ENCODE measurements around the gene SPSB3.

SPSB3 gene

DNA sequence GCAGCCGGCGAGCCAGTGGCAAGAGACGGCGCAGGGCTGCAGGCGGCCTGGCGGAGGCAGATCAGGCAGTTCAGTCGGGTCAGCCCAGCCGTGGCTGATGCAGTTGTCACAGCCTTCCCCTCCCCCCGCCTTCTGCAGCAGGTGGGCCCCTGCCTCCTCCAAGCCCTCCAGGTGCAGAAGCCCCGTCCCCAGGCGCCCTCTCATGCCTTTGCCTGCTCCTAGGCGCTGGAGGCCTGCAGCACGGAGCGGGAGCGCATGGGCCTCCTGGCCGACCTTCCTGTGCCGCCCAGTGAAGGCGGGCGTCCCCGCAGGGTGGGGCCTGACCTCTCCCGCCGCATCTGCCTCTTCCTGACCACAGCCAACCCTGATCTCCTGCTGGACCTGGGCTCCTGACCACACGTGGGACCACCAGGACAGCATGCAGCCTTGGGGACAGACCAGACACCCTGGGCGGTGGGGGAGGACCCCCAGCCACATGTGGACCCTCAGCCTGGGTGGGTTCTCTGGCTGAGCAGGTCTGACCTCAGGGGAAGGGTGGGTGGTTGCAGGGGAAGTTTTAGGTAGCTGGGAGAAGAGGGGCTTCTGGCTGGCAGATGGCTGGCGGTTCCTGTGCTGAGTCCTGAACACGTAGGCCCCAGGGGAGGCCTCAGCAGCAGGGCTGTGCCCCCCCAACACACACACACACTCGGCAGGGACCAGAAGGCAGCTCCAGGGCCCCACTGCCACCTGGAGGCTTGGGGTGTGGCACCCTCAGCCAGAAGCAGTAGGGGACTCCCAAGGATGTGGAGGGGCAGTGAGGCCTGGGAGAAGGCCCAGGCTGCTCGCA is 6.3 kb downstream of the SPSB3 start:
- in situ Hi-C loops (cut with MboI; ENCODE audit: low sequenced_read_pairs): no loop called here

DNA sequence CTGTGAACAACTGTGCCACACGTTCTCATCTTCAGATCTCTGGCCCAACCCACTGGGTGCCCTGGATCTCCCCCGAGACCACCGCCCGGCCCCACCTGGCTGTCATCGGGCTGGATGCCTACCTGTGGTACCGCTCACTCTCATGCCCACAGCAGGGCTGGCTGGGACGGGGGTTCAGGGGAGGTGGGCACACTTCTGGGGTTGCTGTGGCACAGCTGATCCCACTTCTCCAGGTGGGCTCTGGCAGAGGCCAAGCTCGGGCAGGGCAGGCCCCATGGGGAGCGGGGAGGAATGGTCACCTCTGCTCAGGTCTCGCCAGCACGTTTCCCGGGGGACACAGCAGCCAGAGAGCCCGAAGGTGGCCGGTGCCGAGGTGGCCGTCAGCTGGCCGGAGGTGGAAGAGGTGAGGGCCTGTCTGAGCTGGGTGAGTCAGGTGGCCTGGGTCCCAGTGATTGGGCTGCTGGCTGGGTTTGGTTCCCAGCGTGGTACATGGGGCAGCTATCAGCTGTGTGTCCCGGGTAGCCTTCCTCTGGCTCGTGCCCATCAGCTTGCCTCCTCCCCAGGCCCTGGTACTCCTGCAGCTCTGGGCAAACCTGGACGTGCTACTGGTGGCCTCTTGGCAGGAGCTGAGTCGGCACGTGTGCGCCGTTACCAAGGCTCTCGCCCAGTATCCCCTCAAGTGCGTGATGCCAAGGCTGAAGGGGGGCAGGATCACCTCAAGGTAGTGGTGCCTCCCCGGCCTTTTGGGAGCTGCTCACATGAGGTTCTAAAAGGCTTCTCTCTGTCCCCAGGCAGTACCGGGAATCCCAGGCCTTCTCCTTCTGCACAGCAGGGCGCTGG is 7.1 kb downstream of the SPSB3 start:
- in situ Hi-C loops (cut with MboI; ENCODE audit: low sequenced_read_pairs): no loop called here

- in situ Hi-C loops (cut with MboI; ENCODE audit: low sequenced_read_pairs): no loop called here
Observed at GRCh38 chr16:1774448-1774780, 8.0 kb downstream of the SPSB3 start.

GRCh38 chr16:1773703-1774447 is 8.5 kb downstream of the SPSB3 start:
- in situ Hi-C loops (cut with MboI; ENCODE audit: low sequenced_read_pairs): no loop called here

DNA sequence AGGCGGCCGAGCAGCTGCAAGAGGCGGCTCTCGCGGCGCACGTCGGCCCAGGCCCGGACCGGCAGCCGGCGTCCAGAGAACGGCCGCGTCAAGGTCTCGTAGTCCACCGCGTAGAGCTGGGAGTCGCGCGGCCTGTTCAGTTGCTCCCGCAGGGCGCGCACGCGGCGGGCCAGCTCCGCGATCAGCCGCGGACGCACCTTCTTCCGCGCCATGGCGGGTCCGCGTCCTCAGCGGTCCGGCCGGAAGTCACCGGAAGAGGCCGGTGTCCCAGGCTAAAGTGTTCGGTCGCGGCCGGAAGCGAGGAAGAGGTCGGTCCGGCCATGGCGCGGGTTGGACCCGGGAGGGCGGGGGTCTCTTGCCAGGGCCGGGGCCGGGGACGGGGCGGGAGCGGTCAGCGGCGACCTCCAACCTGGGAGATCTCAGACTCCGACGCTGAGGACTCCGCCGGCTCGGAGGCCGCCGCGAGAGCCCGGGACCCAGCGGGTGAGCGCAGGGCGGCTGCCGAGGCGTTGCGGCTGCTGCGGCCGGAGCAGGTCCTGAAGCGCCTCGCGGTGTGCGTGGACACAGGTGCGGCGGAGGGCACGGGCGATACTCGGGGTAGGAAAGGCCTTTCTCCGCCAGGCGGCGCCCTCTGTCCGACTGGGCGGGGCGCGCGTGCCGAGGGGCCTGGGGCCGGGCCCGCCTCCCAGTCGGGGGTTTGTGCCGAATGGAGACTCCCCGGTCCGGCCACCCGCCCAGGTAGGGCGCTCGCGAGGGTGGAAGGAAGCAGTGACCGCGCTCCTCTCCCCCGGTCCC is 9.3 kb downstream of the SPSB3 start, which contains the start of gene MRPS34:
TSS of gene MRPS34 (minus strand) at position 227 of the 795 bp plus-strand sequence. CDS start at position 212, 15 bp downstream.
- in situ Hi-C loops (cut with MboI; ENCODE audit: low sequenced_read_pairs): no loop called here

DNA sequence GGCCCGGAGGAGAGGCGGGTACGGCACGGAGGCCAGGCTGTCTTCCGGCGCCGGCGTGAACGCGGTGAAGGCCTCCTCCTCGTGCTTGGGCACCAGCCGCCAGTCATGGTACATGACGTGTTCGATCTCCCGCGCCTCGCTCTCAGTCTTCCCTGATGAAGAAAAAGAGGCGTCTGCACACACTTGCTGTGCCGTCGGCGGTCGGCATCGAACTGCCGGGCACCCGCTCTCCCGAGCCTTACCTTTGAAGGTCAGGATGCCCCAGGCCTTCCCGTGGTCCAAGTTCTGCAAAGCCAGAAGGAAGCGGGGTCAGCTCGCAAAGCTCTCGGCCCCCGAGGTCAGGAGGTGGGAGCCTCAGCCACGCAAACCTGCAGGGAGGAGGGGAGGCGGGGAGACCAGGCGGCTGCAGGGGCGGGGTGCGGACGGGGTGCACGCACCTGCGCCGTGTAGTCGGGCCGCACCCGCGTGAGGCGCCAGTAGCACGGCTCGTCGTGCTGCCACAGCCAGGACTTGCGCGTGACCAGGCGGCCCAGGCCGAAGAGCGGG is 9.9 kb downstream of the SPSB3 start, which contains the start of gene EME2:
TSS of gene EME2 (plus strand) at position 449 of the 546 bp plus-strand sequence. CDS start 418 bp downstream, outside the sequence.
- in situ Hi-C loops (cut with MboI; ENCODE audit: low sequenced_read_pairs): no loop called here

DNA sequence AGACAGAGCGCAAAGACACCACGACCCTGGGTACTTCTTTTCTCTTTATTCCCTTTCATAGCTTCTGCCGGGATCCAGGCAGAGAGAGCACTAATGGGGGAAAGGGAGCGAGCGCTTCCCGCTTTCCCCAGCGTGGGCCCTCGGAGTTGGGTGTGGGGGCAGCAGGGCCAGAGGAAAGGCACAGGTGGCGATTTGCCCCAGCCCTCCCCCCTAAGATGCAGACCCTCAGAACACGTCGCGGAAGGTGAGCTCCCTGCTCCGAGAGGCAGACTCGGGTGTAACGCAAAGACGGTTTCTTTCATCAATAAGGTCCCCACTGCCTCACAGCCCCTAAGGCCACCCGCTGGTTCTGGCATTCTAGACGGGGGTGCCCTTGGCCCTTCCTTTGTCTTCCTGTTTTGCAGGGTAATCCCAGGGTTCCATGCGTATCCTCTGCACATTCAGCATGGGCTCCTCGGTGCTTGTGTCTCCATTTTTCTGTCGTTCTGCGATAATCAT is 10.5 kb downstream of the SPSB3 start:
- in situ Hi-C loops (cut with MboI; ENCODE audit: low sequenced_read_pairs): no loop called here

DNA sequence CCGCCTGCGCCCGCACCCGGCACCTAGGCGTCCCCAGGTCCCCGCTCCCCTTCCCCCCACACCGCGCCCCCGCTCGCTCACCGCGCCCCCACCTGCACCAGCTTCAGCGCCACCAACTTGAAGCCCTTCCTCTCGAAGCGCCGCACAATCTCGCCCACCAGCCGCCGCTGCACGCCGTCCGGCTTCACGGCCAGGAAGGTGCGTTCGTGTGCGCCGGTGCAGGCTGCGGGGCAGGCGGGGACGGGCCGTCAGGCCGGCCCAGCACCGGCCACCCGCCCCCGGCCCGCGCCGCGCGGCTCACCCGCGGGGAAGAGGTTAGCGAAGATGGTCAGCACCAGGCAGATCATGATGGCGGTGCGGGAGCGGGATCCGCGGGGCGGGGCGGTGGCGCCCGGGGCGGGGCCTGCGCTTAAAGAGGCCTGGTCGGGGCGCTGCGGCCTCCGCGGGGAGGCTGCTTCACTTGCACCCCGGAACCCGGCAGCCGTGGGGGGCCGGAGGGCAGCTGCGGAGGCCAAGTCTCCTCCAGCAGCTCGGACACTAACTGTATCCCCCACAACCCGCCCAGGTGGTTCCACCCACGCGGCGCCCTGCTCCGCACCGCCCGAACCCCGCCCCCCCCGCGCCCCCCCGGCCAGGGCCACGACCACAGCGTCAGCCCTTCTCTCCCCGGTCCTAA is 11.0 kb downstream of the SPSB3 start, which contains the start of gene NME3:
TSS of gene NME3 (minus strand) at position 356 of the 676 bp plus-strand sequence. CDS start at position 347, 9 bp downstream.
- in situ Hi-C loops (cut with MboI; ENCODE audit: low sequenced_read_pairs): no loop called here

DNA sequence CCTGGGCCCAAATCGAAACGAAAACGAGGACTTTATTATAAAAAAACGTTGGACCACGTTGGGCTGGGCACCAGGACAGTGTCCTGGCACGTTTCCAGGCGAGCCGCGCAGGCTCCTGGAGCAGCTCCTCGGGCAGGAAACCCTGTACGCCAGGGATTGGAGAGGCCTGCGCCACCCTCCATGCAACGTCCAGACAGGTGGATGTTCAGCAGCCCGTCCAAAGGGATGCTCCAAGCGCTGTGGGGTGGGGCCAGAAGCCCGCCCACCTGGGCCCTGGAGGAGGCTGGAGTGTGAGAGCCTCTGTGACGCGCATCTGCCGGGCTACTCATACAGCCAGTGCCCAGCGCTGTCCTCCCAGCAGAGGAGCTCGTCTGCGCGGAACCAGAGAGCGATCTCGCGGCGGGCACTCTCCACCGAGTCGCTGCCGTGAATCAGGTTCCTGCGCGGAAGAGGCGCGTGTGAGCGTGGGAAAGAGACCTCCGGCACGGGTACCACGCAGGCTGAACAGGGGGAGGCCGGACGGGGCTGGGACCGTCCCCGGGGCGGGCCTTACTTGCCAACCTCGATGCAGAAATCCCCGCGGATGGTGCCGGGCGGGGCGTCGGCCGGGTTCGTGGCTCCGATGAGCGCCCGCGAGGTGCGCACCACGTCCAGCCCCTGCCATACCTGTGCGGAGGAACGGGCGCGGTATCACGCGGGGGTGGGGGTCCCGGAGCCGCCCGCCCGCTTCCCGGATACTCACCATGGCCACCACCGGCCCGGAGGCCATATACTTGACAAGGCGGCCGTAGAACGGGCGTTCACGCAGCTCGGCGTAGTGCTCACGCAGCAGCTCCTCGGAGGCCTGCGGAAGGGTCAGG is 11.8 kb downstream of the SPSB3 start:
- in situ Hi-C loops (cut with MboI; ENCODE audit: low sequenced_read_pairs): no loop called here

GRCh38 chr16:1769402-1770300 is 12.7 kb downstream of the SPSB3 start:
- in situ Hi-C loops (cut with MboI; ENCODE audit: low sequenced_read_pairs): no loop called here

- in situ Hi-C loops (cut with MboI; ENCODE audit: low sequenced_read_pairs): no loop called here
Observed at GRCh38 chr16:1768767-1769401, 13.5 kb downstream of the SPSB3 start.

- in situ Hi-C loops (cut with MboI; ENCODE audit: low sequenced_read_pairs): no loop called here
Observed at GRCh38 chr16:1768061-1768766, 14.2 kb downstream of the SPSB3 start.

GRCh38 chr16:1767116-1767994 is 15.0 kb downstream of the SPSB3 start:
- in situ Hi-C loops (cut with MboI; ENCODE audit: low sequenced_read_pairs): no loop called here

DNA sequence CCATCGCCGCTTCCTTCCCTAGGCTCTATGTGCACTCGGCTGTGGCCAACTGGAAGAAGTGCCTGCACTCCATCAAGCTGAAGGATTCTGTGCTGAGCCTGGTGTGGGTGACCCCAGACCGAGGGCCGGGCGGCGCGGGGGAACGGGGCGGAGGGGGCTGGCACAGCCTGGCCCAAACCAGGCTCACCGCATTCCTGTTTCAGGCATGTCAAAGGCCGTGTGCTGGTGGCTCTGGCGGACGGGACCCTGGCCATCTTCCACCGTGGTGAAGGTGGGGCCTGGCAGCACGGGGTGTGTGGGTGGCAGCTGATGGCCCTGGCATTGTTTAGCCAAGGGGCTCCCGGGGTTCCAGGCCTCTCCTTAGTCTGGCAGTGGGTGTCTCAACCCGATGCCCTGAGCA is 15.7 kb downstream of the SPSB3 start:
- in situ Hi-C loops (cut with MboI; ENCODE audit: low sequenced_read_pairs): no loop called here

- in situ Hi-C loops (cut with MboI; ENCODE audit: low sequenced_read_pairs): no loop called here
Observed at GRCh38 chr16:1766231-1766630, 16.1 kb downstream of the SPSB3 start.

Measured in HL-60/S4 (cell line).